H9 (cell line): ENCODE results near the gene ALOX12. TPM values are rescaled to one million over a fixed set of nuclear protein-coding genes. Genes with fewer than 3 reads are reported as not detected.

ENCODE experiments used
- DNase-seq: peaks from one replicate; pipeline ENCODE4 v3.0.0-alpha.2; 2017
- H2AFZ ChIP-seq: one replicate; pipeline ENCODE4 v1.6.1; 2013; ENCODE audit warnings: mild to moderate bottlenecking, low read length, control low read depth, moderate library complexity
- H2AK5ac ChIP-seq: 2 replicates; pipeline ENCODE4 v1.6.1; 2013; ENCODE audit warnings: low read length, control low read depth, mixed read lengths; ENCODE audit not compliant: insufficient read length
- H2BK120ac ChIP-seq: one replicate; pipeline ENCODE4 v1.6.1; 2013; ENCODE audit warnings: low read depth, mild to moderate bottlenecking, low read length, control low read depth, inconsistent platforms; ENCODE audit not compliant: poor library complexity, severe bottlenecking
- H2BK12ac ChIP-seq: 2 replicates; pipeline ENCODE4 v1.6.1; 2013; ENCODE audit warnings: low read length, control low read depth, mixed read lengths, low read depth; ENCODE audit not compliant: insufficient read length
- H2BK15ac ChIP-seq: 2 replicates; pipeline ENCODE4 v1.6.1; 2013; ENCODE audit warnings: low read depth, low read length, control low read depth
- H2BK20ac ChIP-seq: one replicate; pipeline ENCODE4 v1.6.1; 2013; ENCODE audit warnings: low read depth, mild to moderate bottlenecking, low read length, control low read depth, inconsistent platforms; ENCODE audit not compliant: poor library complexity, severe bottlenecking
- H2BK5ac ChIP-seq: 2 replicates; pipeline ENCODE4 v1.6.1; 2013; ENCODE audit warnings: low read length, control low read depth, mixed read lengths; ENCODE audit not compliant: insufficient read length
- H3K14ac ChIP-seq: 2 replicates; pipeline ENCODE4 v1.6.1; 2013; ENCODE audit warnings: low read length, control low read depth; ENCODE audit not compliant: insufficient read depth
- H3K18ac ChIP-seq: 2 replicates; pipeline ENCODE4 v1.6.1; 2013; ENCODE audit warnings: low read depth, mild to moderate bottlenecking, mixed read lengths, low read length, control low read depth; ENCODE audit not compliant: insufficient read length
- H3K23ac ChIP-seq: 2 replicates; pipeline ENCODE4 v1.6.1; 2013; ENCODE audit warnings: low read length, control low read depth, mixed read lengths, low read depth; ENCODE audit not compliant: insufficient read length
- H3K23me2 ChIP-seq: 2 replicates; pipeline ENCODE4 v1.6.1; 2013; ENCODE audit warnings: low read depth, mild to moderate bottlenecking, mixed read lengths, low read length, control low read depth; ENCODE audit not compliant: insufficient read length, poor library complexity, severe bottlenecking
- H3K27ac ChIP-seq: 2 replicates; pipeline ENCODE4 v1.5.1; 2013; ENCODE audit warnings: low read length, control low read depth, mixed read lengths, low read depth; ENCODE audit not compliant: insufficient read length
- H3K27me3 ChIP-seq: 2 replicates; pipeline ENCODE4 v1.6.1; 2013; ENCODE audit warnings: low read length, control low read depth, inconsistent platforms; ENCODE audit not compliant: insufficient read depth
- H3K4ac ChIP-seq: 2 replicates; pipeline ENCODE4 v1.6.1; 2013; ENCODE audit warnings: low read depth, mild to moderate bottlenecking, control low read depth, inconsistent platforms, low read length, moderate library complexity
- H3K4me1 ChIP-seq: 2 replicates; pipeline ENCODE4 v1.6.1; 2013; ENCODE audit warnings: low read length, control low read depth, inconsistent platforms; ENCODE audit not compliant: insufficient read depth
- H3K4me2 ChIP-seq: 2 replicates; pipeline ENCODE4 v1.6.1; 2013; ENCODE audit warnings: low read length, control low read depth, mixed read lengths; ENCODE audit not compliant: insufficient read length, insufficient read depth
- H3K56ac ChIP-seq: 2 replicates; pipeline ENCODE4 v1.6.1; 2013; ENCODE audit warnings: low read depth, mild to moderate bottlenecking, mixed read lengths, low read length, control low read depth; ENCODE audit not compliant: insufficient read length
- H3K79me1 ChIP-seq: 2 replicates; pipeline ENCODE4 v1.6.1; 2013; ENCODE audit warnings: low read depth, mild to moderate bottlenecking, moderate library complexity, low read length, control low read depth, inconsistent platforms; ENCODE audit not compliant: insufficient read depth, poor library complexity, severe bottlenecking
- H3K79me2 ChIP-seq: 2 replicates; pipeline ENCODE4 v1.6.1; 2013; ENCODE audit warnings: low read length, control low read depth, inconsistent platforms; ENCODE audit not compliant: insufficient read depth
- H3K9ac ChIP-seq: 2 replicates; pipeline ENCODE4 v1.6.1; 2013; ENCODE audit warnings: low read length, control low read depth, mixed read lengths; ENCODE audit not compliant: insufficient read length; ENCODE audit errors: extremely low read depth
- H3K9me3 ChIP-seq: one replicate; pipeline ENCODE4 v1.6.1; 2013; ENCODE audit warnings: low read depth, low read length, inconsistent platforms; ENCODE audit not compliant: control insufficient read depth
- H3T11ph ChIP-seq: one replicate; pipeline ENCODE4 v1.6.1; 2013; ENCODE audit warnings: mild to moderate bottlenecking, low read length, control low read depth, inconsistent platforms
- H4K20me1 ChIP-seq: one replicate; pipeline ENCODE4 v1.6.1; 2013; ENCODE audit not compliant: control insufficient read depth, insufficient read length, insufficient read depth
- H4K5ac ChIP-seq: 2 replicates; pipeline ENCODE4 v1.6.1; 2013; ENCODE audit warnings: low read depth, mild to moderate bottlenecking, mixed read lengths, low read length, control low read depth; ENCODE audit not compliant: insufficient read length
- H4K8ac ChIP-seq: replicated peaks from 2 replicates; pipeline ENCODE4 v1.6.1; 2013; ENCODE audit warnings: low read length, control low read depth, mixed read lengths, low read depth; ENCODE audit not compliant: insufficient read length
- H4K91ac ChIP-seq: 2 replicates; pipeline ENCODE4 v1.6.1; 2013; ENCODE audit warnings: low read depth, mild to moderate bottlenecking, moderate library complexity, mixed read lengths, low read length, control low read depth; ENCODE audit not compliant: insufficient read length
- H3K27ac Mint-ChIP-seq, 3 experiments: 2 replicates in 2 of 3; 3 replicates in 1 of 3; pipeline ENCODE4 v1.8.0; 2020 to 2021; ENCODE audit warnings: mixed read lengths in 3 of 3, mild to moderate bottlenecking in 1 of 3, moderate library complexity in 1 of 3
- H3K27me3 Mint-ChIP-seq: 2 replicates; pipeline ENCODE4 v1.8.0; 2021; ENCODE audit warnings: low read depth, mild to moderate bottlenecking, moderate library complexity, mixed read lengths
- H3K36me3 Mint-ChIP-seq, 3 experiments: 2 replicates in 2 of 3; 3 replicates in 1 of 3; pipeline ENCODE4 v1.8.0; 2020 to 2021; ENCODE audit warnings: low read depth in 3 of 3, mixed read lengths in 3 of 3; ENCODE audit not compliant: insufficient read depth in 1 of 3
- H3K4me1 Mint-ChIP-seq, 2 experiments: 2 replicates each; pipeline ENCODE4 v1.8.0; 2020; ENCODE audit warnings: mixed read lengths in 2 of 2
- H3K4me3 Mint-ChIP-seq, 2 experiments: 2 replicates in 1 of 2; 3 replicates in 1 of 2; pipeline ENCODE4 v1.8.0; 2020 to 2021; ENCODE audit warnings: mild to moderate bottlenecking in 2 of 2, mixed read lengths in 2 of 2, moderate library complexity in 1 of 2
- H3K9me3 Mint-ChIP-seq, 2 experiments: 2 replicates in 1 of 2; 3 replicates in 1 of 2; pipeline ENCODE4 v1.8.0; 2020; ENCODE audit warnings: mild to moderate bottlenecking in 2 of 2, mixed read lengths in 2 of 2, moderate library complexity in 1 of 2
- WGBS: extraction: QIAGEN DNeasy Blood & Tissue Kit; methylation state at CpG from one replicate; pipeline ENCODE4 v1.1.7; 2013; ENCODE audit warnings: missing lambda C conversion rate, low lambda C conversion rate, mixed read lengths; ENCODE audit not compliant: insufficient read length; ENCODE audit errors: extremely low coverage; 5-methylcytosine and 5-hydroxymethylcytosine counted together
- total RNA-seq: library from RNA; stranded (reverse); gene quantifications from 2 replicates; pipeline ENCODE4 v1.2.1, GENCODE V29; 2021
- TF ChIP-seq, protein P1 (sequence below): fragments of 200-600 bp; sonication (generic); conservative IDR thresholded peaks from 3 replicates; pipeline ENCODE4 v1.8.0; 2021; ENCODE audit warnings: antibody characterized with exemption, mild to moderate bottlenecking

ALOX12 gene
- total RNA-seq, 1 experiment from 2014 or later, result 0.81 TPM

DNA sequence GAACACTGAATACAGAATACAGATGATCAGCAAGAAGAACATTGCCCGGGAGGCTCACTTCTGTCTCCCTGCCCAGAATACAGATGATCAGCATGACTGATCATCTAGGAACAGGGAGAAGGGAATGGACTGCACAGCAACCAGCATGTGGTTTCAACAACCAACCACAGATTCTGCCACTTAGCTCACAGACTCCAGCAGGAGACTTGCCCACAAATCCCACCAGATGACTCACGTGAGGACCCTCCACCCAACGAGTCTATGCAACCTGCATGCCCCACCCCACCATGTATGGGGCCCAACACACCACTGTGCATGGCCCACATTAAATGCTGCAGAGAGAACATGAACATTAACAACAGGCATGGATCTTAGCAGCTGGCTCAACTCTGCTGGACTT, 36.1 kb upstream of the ALOX12 start:
- DNase-seq, result no peak
- H3K4me2 ChIP-seq, result no peak overlapping the region
- no peak overlapping the region for H3K23ac ChIP-seq
- no peaks in the 10 kb centered on the region for H3K23me2 ChIP-seq
- H3K56ac ChIP-seq, result no peak overlapping the region
- H3K9me3 Mint-ChIP-seq, result peaks cover 5 to 14% of the 10 kb centered on the region in 2 experiments; a peak in 4 of 5 replicates
- no peak overlapping the region for H4K91ac ChIP-seq
- H3K36me3 Mint-ChIP-seq, result no peaks in the 10 kb centered on the region
- TF ChIP-seq, protein P1, sequence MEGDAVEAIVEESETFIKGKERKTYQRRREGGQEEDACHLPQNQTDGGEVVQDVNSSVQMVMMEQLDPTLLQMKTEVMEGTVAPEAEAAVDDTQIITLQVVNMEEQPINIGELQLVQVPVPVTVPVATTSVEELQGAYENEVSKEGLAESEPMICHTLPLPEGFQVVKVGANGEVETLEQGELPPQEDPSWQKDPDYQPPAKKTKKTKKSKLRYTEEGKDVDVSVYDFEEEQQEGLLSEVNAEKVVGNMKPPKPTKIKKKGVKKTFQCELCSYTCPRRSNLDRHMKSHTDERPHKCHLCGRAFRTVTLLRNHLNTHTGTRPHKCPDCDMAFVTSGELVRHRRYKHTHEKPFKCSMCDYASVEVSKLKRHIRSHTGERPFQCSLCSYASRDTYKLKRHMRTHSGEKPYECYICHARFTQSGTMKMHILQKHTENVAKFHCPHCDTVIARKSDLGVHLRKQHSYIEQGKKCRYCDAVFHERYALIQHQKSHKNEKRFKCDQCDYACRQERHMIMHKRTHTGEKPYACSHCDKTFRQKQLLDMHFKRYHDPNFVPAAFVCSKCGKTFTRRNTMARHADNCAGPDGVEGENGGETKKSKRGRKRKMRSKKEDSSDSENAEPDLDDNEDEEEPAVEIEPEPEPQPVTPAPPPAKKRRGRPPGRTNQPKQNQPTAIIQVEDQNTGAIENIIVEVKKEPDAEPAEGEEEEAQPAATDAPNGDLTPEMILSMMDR, result no peak
- no peak overlapping the region for H3K9ac ChIP-seq
- no CpG with 5 or more reads among the region's 3 CpGs for WGBS
- no peak overlapping the region for H2BK15ac ChIP-seq
- H2AK5ac ChIP-seq, result no peak overlapping the region
- no peaks in the 10 kb centered on the region for H3K79me2 ChIP-seq
- H3K27ac Mint-ChIP-seq, result peak overlapping the region in 1 of 3 experiments; percentile 27; a peak in 1 of 7 replicates
- H3T11ph ChIP-seq, result no peak overlapping the region
- peaks cover 24% of the 10 kb centered on the region for H3K27me3 Mint-ChIP-seq
- no peak overlapping the region for H3K14ac ChIP-seq
- H4K5ac ChIP-seq, result no peak overlapping the region
- H3K27me3 ChIP-seq, result no peaks in the 10 kb centered on the region
- no peak overlapping the region for H2BK20ac ChIP-seq
- no peak overlapping the region for H3K18ac ChIP-seq
- H4K8ac ChIP-seq, result no peak overlapping the region
- no peak overlapping the region for H3K4me3 Mint-ChIP-seq
- no peak overlapping the region for H2BK120ac ChIP-seq
- H4K20me1 ChIP-seq, result no peaks in the 10 kb centered on the region
- H3K4me1 ChIP-seq, result no peaks in the 10 kb centered on the region
- no peak overlapping the region for H2AFZ ChIP-seq
- H3K27ac ChIP-seq, result no peak overlapping the region
- H3K4ac ChIP-seq, result no peak overlapping the region
- H3K9me3 ChIP-seq, result no peaks in the 10 kb centered on the region
- H3K79me1 ChIP-seq, result no peaks in the 10 kb centered on the region
- no peaks in the 10 kb centered on the region for H3K4me1 Mint-ChIP-seq
- no peak overlapping the region for H2BK5ac ChIP-seq
- H2BK12ac ChIP-seq, result no peak overlapping the region
